HT-29 (cell line): ENCODE results near the gene CDH4. TPM values are rescaled to one million over a fixed set of nuclear protein-coding genes. Genes with fewer than 3 reads are reported as not detected.

Source experiments
- DNase-seq: peaks from one replicate; pipeline ENCODE4 v3.0.0-alpha.2; 2015; ENCODE audit warnings: low spot score
- total RNA-seq: library from RNA; depleted of rRNA; stranded (reverse); fragments of >200 nt; shearing (Covaris generic); gene quantifications from 2 replicates; pipeline ENCODE4 v1.2.3, GENCODE V29; 2014

Gene CDH4
- total RNA-seq, 1 experiment from 2014 or later = not detected

- DNase-seq = no peak
These were observed 235.4 kb downstream of the CDH4 start for GRCh38 chr20:61487346-61487996.

GRCh38 chr20:61487997-61488371, 235.9 kb downstream of the CDH4 start:
- DNase-seq = no peak

- DNase-seq = no peak
These were observed 238.7 kb downstream of the CDH4 start for GRCh38 chr20:61490721-61491120.

- DNase-seq = no peak
These were observed 240.0 kb downstream of the CDH4 start for GRCh38 chr20:61492065-61492464.

GRCh38 chr20:61493798-61494305, 241.8 kb downstream of the CDH4 start:
- no peak for DNase-seq

- no peak for DNase-seq
These were observed 242.9 kb downstream of the CDH4 start for GRCh38 chr20:61494763-61495575.

- DNase-seq = no peak
These were observed 245.1 kb downstream of the CDH4 start for GRCh38 chr20:61497029-61497627.

GRCh38 chr20:61499859-61500554, 247.9 kb downstream of the CDH4 start:
- peak; percentile 13 for DNase-seq

GRCh38 chr20:61500791-61501321, 248.8 kb downstream of the CDH4 start:
- no peak for DNase-seq

GRCh38 chr20:61502433-61502832, 250.4 kb downstream of the CDH4 start:
- no peak for DNase-seq

- DNase-seq = no peak
These were observed 251.0 kb downstream of the CDH4 start for GRCh38 chr20:61503106-61503505.

- no peak for DNase-seq
These were observed 253.4 kb downstream of the CDH4 start for GRCh38 chr20:61505508-61505907.

- no peak for DNase-seq
These were observed 255.7 kb downstream of the CDH4 start for GRCh38 chr20:61507778-61508177.

GRCh38 chr20:61508301-61509096, 256.4 kb downstream of the CDH4 start:
- no peak for DNase-seq

- DNase-seq = no peak
These were observed 258.8 kb downstream of the CDH4 start for GRCh38 chr20:61510778-61511330.

GRCh38 chr20:61512475-61512874, 260.4 kb downstream of the CDH4 start:
- no peak for DNase-seq

- no peak for DNase-seq
These were observed 261.3 kb downstream of the CDH4 start for GRCh38 chr20:61513124-61514017.

GRCh38 chr20:61514018-61514365, 261.9 kb downstream of the CDH4 start:
- DNase-seq = no peak

- no peak for DNase-seq
These were observed 262.3 kb downstream of the CDH4 start for GRCh38 chr20:61514396-61514795.
